GM20431 (cell line): ENCODE data around the gene TTLL3.
"Not testable (repeated sequence)": the region's sequence is repeated elsewhere in the genome, so short reads cannot be mapped to it uniquely, and the experiment has no call there.

Experiments used
- in situ Hi-C: fragments of 300-500 bp; cut with MseI, MboI; formaldehyde crosslinking; loops from one replicate; pipeline ENCODE4 v1.15.0; 2020; ENCODE audit warnings: low sequenced_read_pairs; ENCODE audit not compliant: unreplicated experiment

TTLL3 gene

DNA sequence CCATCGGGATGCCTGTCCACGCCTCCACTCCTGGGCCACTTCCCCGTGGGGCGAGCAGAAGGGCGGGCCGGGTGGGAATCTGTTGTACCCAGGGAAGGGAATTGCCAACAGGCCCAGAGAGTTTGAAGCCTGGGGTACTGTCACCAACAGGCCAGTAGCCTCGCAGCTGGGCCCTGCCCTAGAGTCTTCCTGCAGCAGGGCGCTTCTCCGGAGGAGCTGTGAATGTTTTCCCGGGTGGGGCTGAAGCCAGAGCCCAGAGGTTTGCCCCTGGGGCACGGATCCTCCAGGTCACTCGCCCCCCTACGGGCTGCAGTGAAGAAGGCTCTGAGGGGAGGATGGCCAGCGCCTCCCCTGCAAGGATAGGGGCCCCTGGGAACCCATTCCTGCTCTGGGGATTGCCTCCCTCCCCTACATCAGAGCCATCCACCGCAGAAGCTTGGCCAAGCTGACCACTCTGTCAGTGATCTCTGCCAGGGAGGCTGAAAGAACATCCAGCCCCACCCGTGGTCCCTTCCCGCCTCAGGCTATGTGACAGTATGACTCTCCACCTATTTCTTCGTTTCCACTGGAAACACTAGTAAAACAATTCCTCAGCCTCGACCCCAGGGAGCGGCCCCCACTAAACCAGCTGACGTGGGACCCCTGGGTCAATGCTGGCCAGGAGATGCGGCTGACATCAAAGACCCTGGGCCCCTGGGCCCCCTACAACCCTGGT is 53.2 kb downstream of the TTLL3 start:
- in situ Hi-C loops = no loop called here

DNA sequence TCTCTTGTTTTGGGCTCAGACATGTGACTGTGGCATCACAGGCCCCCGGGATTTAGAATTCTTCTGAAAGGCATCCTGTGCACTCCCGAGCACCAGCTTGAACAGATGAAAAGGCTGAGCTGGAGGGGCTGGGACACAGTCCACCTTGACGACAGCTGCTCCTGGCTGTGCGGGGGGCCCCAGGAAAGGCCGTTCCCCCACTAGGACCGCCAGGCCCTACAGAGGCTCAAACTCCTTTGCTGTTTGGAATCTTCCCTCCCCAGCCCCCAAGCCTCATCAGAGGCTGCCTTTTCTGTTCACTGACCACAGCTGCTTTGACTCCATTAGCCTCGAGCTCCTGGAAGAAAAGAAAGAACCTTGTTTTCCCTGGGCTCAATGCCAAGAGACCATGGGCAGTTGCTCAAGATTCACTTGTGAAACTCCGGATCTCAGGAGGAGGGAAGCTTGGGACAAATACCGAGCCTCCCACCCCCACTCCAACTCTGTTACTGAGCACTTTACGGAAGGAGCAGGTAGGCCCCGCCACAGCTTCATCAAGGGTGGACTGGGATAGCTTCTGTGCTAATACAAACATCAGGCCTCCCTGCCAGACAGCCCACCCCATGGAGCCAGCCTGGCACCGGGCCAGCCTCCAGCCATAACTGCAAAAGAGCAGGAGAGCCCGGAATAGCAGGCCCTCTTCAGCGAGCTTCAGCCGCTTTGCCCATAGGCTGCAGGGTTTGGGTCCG is 54.3 kb downstream of the TTLL3 start:
- in situ Hi-C loops = no loop called here

DNA sequence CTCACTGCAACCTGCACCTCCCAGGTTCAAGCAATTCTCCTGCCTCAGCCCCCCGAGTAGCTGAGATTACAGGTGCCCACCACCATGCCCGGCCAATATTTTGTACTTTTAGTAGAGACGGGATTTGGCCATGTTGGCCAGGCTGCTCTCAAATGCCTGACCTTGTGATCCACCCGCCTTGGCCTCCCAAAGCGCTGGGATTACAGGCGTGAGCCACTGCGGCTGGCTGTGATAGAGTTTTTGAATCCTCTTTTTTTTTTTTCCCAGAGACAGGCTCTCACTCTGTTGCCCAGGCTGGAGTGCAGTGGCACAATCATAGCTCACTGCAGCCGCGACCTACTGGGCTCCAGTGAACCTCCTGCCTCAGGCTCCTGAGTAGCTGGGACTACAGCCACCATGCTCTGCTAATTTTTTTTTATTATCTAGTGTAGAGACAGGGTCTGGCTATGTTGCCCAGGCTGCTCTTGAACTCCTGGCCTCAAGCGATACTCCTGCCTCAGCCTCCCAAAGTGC is 55.1 kb downstream of the TTLL3 start:
- in situ Hi-C loops = not testable (repeated sequence)

GRCh38 chr3:9866639-9867038 is 56.6 kb downstream of the TTLL3 start:
- in situ Hi-C loops = no loop called here

DNA sequence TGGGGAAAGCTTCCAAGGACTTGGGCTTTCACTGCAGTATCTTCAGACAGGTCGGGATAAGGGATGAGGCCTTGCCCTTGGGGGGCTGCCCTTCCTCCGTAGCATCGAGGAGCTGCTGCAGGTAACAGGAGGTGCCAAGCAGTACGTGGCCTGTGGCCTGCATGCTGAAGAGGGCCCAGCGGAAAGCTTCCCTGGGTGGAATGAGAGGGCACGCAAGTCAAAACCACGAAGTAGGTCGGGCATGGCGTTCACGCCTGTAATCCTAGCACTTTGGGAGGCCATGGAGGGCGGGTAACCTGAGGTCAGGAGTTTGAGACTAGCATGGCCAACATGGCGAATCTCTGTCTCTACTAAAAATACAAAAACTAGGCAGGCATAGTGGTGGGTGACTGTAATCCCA is 57.0 kb downstream of the TTLL3 start:
- in situ Hi-C loops = no loop called here

- in situ Hi-C loops = no loop called here
These were observed 59.9 kb downstream of the TTLL3 start for GRCh38 chr3:9869955-9870354.

- in situ Hi-C loops = no loop called here
These were observed 60.9 kb downstream of the TTLL3 start for GRCh38 chr3:9870978-9871377.

GRCh38 chr3:9872067-9872466 is 62.0 kb downstream of the TTLL3 start:
- in situ Hi-C loops = not testable (repeated sequence)

GRCh38 chr3:9875448-9875847 is 65.4 kb downstream of the TTLL3 start:
- in situ Hi-C loops = no loop called here

DNA sequence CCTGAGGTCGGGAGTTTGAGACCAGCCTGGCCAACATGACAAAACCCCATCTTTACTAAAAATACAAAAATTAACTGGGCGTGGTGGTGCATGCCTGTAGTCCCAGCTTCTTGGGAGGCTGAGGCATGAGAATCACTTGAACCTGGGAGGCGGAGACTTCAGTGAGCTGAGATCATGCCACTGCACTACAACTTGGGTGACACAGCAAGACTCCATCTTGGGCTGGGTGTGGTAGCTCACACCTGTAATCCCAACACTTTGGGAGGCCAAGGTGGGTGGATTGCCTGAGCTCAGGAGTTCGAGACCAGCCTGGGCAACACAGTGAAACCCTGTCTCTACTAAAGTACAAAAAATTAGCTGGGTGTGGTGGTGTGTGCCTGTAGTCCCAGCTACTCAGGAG is 66.2 kb downstream of the TTLL3 start:
- in situ Hi-C loops = not testable (repeated sequence)

DNA sequence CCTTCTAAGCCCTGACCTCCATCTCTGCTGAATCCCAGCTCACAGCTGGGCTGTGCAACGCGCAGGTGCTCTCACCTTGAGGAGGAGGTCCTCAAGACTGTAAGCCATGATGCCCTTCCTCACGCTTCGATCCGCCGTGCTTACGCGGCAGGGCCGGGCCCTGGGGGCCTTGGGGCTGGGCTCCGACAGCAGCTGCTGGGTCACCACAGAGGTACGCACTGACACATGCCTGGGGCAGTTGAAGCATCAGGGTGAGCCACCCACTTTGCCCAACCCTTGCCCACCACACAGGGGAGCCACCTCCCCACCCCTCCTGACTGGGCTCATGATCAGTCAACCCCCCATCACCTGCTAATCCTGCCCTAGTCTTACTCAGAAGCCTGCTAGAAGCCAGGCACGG is 66.9 kb downstream of the TTLL3 start:
- in situ Hi-C loops = no loop called here

GRCh38 chr3:9878700-9879099 is 68.6 kb downstream of the TTLL3 start:
- in situ Hi-C loops = no loop called here

DNA sequence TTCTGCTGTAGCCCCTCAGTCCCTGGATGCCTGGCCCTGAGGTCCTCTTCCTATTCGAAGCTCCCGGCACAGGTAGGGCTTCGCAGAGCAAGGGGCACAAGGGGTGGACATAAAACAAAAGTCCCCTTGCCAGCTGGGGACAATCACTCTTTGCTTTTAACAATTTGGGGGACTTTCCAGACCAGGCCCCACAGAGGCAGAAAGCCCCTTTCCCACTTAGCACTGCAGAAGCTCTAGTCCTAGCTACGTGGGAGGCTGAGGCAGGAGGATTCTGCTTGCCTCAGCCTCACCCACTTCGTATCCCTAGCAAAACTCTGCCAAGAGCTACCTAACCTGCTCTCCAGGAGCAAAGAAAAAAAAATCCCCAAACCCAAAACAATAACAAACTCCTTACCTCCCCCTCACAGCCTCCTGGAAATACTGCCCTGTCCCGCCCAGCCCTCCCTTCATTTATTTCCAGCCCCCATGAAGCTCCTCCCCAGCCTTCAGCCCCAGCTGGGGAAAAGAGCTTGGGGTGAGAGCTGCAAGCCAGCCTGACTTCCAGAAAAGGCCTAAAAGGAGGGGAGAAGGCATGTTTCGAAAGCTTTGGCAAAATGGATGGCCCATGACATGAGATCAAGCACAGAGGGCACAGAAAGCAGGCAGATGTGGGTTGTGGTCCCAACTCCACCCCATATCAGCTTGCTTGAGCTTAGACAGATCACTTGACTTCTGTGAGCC is 69.9 kb downstream of the TTLL3 start, which contains the start of gene CIDEC:
CIDEC (minus strand) TSS at position 424 of the 720 bp plus-strand sequence. CDS start 1,767 bp downstream, outside the sequence.
- in situ Hi-C loops = no loop called here

- in situ Hi-C loops = no loop called here
These were observed 71.4 kb downstream of the TTLL3 start for GRCh38 chr3:9881441-9881840.

DNA sequence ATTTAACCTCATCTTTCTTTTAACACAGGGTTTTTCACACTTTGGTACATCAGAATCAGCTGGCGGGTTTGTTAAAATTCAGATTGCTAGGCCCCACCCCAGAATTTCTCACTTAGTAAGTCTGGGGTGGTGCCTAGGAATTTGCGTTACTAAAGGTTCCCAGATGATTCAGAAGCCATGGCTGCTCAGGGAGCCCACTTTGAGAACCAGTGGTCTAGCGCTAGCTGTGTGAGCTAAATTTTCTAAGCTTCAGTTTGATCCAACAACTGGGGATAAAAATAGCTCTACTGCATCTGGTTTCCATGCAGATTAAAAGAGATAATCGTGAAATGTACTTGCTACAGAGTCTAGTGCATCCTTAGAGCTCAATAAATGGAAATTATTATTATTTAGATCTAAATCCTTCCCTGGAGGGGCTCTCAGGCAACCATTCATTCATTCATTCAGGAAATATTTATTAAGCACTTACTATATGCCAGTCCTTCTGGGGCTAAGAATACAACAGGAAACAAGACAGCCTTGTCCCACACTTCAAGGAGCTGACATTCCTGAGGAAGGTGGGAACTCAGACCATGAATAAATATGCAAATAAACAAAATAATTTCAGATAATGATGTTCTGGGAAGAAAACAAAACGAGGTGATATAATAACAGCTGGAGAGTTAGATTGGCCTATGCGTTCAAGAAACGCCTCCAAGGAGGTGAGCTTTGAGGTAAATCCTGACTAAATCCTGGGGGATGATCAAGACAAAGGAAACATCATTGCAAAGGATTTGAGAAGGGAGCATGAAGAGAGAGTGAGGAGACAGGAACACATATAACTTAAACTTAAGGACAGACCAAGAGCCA is 73.9 kb downstream of the TTLL3 start:
- in situ Hi-C loops = no loop called here

- in situ Hi-C loops = no loop called here
These were observed 74.6 kb downstream of the TTLL3 start for GRCh38 chr3:9884555-9885165.
